LoVo (cell line): ENCODE data around the gene GPR15LG.

ENCODE experiments used
- DNase-seq: peaks from one replicate; pipeline ENCODE4 v3.0.0-alpha.2; 2016; ENCODE audit warnings: low spot score

The GPR15LG gene

DNA sequence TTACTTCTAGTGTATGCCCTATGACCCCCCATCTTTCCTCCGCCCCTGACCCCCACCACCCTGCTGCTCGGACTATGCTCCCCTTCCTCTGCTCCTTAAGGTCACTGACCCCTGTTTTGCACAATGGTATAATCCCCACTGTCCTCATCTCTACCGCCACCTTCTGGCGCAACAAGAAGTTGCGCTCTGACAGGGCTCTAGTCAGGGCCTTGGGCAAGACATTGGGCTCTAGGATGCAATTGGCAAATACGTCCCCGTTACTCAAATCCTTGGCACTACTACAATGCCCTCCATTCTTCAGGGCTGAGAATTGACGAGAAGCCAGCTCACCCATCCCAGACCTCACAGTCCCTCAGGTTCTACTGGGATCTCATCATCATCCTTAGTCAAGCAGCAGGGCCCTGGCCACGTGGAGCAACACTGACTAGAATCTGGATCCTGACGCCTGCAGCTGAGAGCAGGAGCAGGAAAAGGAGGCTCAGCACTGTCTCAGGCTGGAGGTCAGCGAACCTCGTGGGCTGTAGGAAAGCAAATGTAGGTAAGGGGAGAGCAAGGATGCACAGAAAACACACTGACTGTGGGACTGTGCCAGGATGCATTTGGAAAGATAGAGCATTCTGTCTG is 41.1 kb downstream of the GPR15LG start:
- no peak for DNase-seq

DNA sequence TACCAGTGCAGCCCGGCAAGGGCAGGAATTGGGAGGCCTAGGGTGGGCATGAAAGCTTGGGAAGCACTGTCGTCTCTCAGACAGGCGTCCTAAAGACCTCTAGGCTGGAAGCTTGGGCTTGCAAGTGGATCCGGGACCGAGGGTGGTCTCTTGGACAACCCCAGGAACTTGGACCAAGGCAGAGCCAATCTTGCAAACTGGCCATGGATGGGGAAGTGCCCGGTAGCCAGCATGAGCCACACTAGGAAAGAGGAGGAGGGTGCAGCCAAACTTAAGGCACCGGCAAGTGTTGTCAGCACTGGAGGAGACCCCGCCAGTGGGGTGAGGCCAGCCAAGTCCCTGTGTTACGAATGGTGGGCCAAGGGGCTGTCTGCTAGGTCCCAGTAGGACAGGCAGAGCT is 43.2 kb downstream of the GPR15LG start:
- DNase-seq, result no peak

DNA sequence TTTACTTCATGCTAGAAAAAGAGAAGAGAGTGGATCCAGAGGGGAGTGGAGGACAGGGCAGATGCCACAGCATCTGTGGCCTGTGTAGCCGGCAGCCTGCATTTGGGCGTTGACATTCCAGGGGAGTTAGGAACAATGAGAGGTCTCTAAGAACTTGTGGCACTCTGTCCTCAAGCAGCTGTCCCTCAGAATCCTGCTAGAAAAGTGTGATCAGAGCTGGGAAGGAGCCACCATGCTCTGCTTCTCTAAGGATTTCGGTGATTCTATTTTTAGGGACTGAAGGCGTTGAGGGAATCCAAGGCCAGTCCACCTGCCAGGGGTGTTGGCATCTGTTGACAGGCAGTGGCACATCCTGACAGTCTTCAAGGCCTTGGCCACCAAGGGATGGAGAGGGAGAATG is 44.1 kb downstream of the GPR15LG start:
- no peak for DNase-seq

DNA sequence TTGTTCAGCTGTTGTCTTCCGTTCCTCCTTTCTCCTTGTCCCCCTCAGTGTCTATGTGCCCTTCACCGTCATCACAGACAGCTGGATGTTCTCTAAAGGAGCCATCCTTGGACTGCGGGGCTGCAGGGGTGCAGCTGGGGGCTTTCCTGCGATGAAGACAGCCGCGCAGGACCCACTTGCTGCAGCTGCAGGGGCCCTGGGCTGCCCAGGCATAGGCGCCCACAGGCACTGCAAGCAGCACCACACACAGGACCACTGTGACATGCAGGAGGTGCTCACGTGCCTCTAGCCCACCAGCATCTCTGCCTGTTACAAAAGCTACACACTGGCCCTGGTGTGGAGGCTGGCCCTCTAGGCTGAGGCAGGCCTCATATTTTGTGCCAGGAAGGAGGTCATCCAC is 48.3 kb downstream of the GPR15LG start:
- no peak for DNase-seq

DNA sequence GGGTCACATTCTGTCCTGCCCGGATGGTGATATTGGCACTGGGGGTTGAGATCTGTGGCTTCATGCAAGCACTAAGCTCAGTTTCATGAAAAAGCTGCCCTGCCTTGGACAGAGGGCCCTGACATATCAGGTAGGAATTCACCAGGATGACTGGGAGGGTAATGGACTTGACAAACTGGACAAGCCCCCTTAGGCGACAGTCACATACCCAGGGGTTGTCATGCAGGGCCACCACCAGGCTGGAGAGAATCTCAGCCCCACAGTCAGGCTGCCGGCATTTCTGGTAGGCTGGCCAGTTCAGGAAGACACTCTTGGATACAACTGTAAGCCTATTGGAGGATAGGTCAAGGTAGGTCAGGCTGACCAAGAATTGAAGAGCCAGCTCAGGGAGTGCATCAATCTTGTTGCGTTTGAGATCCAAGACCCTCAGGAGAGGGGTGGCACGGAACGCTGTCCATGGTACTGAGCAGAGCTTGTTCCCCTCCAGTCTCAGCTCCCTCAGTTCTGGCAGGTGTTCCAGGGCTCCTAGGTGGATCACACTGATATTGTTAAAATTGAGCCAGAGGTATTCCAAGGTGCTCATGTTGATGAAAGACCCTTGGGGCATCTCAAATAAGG is 50.9 kb downstream of the GPR15LG start:
- no peak for DNase-seq

DNA sequence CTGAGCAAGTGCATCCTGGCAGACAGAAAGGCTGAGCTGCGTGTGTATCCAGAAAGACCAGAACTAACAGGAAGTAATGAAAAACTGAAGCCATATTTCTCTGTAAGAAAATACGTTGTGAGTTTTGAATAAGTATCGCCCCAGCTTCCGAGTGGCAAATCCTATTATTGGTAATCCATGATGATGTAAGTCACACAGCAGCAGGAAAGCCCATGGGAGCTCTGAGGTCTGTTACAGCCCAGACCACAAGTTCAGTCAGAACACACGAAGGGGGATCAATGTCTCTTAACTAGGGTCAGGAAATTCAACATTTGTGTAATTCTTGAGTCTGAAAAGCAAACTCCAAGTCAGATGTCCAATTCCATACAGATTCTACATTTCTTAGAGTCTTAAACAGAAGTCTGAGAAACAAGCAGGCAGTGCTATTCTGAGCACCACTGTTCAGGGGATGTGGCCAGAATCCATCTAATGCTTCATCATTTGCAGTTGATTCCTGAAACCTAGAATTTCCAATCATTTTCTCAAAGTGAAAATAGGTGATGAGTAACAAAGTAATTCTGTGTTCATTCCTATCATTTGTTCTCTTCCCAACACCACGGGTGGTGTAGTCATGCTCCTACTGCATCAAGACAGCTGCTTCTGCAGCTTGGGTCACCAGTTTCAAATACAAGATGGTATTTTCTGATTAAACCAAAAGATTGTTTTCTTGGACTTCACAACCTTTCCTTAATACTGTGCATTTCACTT is 52.0 kb downstream of the GPR15LG start, which contains the start of gene LRIT2:
Gene LRIT2 (minus strand): TSS at position 118 of the 747 bp plus-strand sequence. CDS start 24 bp downstream, at position 94.
- no peak for DNase-seq

DNA sequence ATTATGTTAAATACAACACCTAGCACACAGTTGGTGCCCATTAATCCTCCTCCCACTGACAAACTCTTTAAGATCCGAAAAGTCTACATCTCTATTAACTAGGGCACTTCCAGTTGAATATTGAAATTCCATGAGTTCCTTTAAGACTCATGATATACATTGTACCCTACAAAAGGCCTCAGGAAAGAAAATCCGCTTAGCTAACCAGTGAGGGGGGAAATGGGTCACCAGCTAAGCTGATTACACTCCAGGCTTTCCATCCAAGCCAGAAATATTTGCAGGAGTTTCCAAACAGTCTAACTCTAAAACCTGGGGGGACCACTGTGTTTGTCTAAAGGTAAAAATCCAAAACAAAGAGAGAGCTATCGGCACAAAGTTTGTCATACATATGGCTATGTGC is 53.0 kb downstream of the GPR15LG start:
- DNase-seq, result no peak

DNA sequence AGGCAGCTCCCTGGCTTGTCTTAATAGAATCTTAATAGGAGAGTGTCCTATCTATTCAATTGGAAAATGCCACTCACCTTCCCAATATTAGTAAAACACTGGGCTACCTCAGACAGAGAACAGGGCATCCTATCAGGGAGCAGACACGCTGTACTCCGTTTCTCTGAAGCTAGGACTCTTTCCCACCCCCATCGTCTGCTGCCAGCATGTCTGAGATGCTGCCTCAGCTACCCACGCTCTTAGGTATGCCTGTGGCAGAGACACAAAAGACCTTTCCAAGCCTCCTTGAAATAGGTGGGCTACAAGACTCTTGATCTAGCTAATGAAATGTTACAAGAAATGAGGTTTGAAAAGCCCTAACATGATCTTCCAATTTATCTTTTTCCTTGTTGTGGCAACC is 54.2 kb downstream of the GPR15LG start:
- no peak for DNase-seq

DNA sequence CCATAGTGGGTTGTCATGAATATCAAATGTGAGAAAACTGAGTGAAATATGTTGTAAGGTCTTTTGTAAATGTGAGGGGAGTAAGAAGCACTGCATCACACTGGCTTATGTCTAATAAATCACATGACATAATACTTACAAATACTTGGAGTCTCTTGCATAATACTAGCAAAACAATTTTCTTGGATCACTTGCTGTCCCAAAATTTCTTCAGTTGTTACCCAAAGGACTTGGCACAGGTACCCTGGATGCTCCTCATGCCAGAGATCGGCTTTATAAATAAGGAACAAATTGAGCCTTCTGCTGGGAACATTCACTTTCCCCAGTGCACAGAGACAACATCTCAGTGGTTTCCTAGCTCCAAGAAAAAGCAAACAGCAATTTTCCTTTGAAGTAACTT is 56.8 kb downstream of the GPR15LG start:
- DNase-seq, result no peak

DNA sequence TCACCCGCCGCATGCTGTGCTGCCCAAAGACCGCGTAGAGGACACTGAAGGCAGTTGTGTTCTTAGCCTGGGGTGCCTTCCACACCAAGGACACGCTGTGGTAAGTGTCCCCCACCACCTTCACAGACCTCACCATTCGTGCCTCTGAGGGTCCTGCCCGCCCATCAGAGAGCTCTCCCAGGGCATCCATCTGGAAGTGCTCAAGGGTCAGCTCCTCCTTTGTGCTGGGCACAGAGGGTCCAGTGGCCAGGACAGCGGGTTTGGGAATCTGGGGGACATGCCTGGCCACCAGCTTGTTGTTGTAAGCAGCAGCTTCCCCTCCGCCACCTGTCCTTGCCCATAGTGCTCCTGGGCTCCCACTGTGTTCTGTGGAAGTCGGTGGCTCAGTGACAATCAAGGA is 58.8 kb downstream of the GPR15LG start:
- DNase-seq, result no peak

DNA sequence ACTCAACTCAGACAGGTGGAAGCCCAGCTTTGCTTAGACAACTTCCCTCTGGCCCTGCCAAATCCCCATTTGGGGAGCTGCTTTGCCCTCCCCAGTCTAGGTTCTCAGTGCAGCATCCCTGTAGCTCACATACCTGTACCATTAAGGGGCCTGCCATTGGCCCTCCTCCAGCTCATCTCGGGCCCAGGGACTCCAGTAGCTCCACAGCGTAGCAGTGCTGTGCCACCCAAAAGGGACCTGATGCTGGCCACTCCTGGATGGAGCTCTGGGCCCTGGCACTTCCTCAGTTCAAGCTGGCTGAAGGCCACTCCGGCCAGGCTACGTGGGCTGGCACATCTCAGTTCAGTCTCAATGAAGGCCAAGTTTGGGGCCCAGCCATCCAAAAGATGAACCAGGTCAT is 60.3 kb downstream of the GPR15LG start:
- no peak for DNase-seq

DNA sequence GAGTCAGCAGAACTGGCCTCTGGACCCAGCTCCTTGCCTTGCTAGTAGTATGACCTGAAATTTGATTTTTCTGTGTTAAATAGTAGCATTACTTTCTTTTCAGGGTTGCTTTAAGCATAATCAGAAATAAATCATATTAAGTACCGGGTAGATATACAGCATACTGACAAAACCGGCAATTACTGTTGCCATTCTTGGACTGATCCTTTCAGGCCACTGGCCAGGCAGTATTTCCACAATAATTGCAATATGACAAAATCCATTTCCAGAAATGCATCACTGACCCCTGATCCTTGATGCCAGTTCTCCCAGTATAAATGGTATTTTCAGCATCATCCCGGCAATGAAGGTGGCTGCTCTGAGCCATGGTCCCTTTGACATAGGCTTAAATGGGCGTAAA is 60.9 kb downstream of the GPR15LG start:
- no peak for DNase-seq
